Vagina (tissue), 2 donors: ENCODE data around the gene FSTL3.
"Not testable (repeated sequence)": the region's sequence is repeated elsewhere in the genome, so short reads cannot be mapped to it uniquely, and the experiment has no call there.

Experiments
- POLR2A ChIP-seq, 2 donors: fragments of 450-650 bp; IDR thresholded peaks; one replicate each; pipeline ENCODE4 v1.6.1; 2017; ENCODE audit warnings: antibody characterized with exemption in 2 of 2, mild to moderate bottlenecking in 2 of 2, moderate library complexity in 2 of 2
- POLR2AphosphoS5 ChIP-seq, 2 donors: sonication (generic); formaldehyde crosslinking; IDR thresholded peaks; one replicate each; pipeline ENCODE4 v1.9.0; 2017; ENCODE audit warnings: antibody characterized with exemption in 2 of 2, mild to moderate bottlenecking in 2 of 2, low read depth in 1 of 2; ENCODE audit not compliant: insufficient read depth in 1 of 2
- TF ChIP-seq, protein P1 (sequence below), 3 experiments: fragments of 450-650 bp in 2 of 3; fragments of 200-600 bp in 1 of 3; sonication (generic) in 1 of 3; IDR thresholded peaks; one replicate each; pipeline ENCODE4 v1.5.1; 2017 to 2019; ENCODE audit warnings: antibody characterized with exemption in 3 of 3, mild to moderate bottlenecking in 2 of 3, moderate library complexity in 2 of 3

DNA sequence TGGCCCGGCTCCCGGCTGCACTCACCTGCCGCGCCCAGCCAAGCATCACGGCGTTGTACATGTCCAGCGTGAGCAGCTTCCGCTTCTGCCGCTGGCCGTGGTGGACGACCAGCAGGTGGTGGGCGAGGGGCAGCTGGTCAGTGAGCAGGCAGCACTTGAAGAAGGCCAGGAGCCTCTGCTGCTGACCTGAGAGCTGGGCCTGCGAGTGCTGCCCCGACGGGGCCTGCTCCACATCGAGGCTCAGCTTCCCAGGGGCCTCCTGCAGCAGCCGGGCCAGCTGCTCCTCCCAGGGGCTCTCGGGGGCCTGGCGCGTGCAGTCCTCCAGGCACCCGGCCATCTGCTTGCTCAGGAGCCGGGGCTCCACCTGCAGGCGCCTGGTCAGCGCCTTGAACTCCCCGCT is 46.7 kb upstream of the FSTL3 start:
- TF ChIP-seq, protein P1, sequence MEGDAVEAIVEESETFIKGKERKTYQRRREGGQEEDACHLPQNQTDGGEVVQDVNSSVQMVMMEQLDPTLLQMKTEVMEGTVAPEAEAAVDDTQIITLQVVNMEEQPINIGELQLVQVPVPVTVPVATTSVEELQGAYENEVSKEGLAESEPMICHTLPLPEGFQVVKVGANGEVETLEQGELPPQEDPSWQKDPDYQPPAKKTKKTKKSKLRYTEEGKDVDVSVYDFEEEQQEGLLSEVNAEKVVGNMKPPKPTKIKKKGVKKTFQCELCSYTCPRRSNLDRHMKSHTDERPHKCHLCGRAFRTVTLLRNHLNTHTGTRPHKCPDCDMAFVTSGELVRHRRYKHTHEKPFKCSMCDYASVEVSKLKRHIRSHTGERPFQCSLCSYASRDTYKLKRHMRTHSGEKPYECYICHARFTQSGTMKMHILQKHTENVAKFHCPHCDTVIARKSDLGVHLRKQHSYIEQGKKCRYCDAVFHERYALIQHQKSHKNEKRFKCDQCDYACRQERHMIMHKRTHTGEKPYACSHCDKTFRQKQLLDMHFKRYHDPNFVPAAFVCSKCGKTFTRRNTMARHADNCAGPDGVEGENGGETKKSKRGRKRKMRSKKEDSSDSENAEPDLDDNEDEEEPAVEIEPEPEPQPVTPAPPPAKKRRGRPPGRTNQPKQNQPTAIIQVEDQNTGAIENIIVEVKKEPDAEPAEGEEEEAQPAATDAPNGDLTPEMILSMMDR (IDR thresholded peaks at IDR 0.05) = not testable (repeated sequence)
- TF ChIP-seq POLR2AphosphoS5 (IDR thresholded peaks at IDR 0.05; ENCODE audit: insufficient read depth in 1 of 2, low read depth in 1 of 2); POLR2A (IDR thresholded peaks at IDR 0.05): not testable (repeated sequence)
